Brain pericyte (primary cell): ENCODE measurements around the gene RAB34.
"Not testable (repeated sequence)": the region's sequence is repeated elsewhere in the genome, so short reads cannot be mapped to it uniquely, and the experiment has no call there.

ENCODE experiments used
- DNase-seq: peaks from one replicate; pipeline ENCODE4 v3.0.0-alpha.2; 2012; ENCODE audit warnings: low read depth, low spot score

Gene RAB34

GRCh38 chr17:28746611-28747050, 29.0 kb upstream of the RAB34 start:
- no peak for DNase-seq

GRCh38 chr17:28745786-28746411, 28.2 kb upstream of the RAB34 start:
- no peak for DNase-seq

- DNase-seq, result no peak
These were observed 27.5 kb upstream of the RAB34 start for GRCh38 chr17:28744972-28745785.

- DNase-seq, result no peak
These were observed 26.7 kb upstream of the RAB34 start for GRCh38 chr17:28744104-28744971.

GRCh38 chr17:28743243-28744103, 25.8 kb upstream of the RAB34 start, which contains the start of gene TRAF4:
TRAF4 (plus strand) TSS chr17:28744011; CDS start chr17:28744113, 102 bp downstream.
- DNase-seq, result peak; percentile 79

GRCh38 chr17:28741358-28742349, 24.0 kb upstream of the RAB34 start:
- DNase-seq, result no peak

- DNase-seq, result no peak
These were observed 23.0 kb upstream of the RAB34 start for GRCh38 chr17:28740406-28741357.

GRCh38 chr17:28738680-28739384, 21.2 kb upstream of the RAB34 start:
- DNase-seq, result no peak

GRCh38 chr17:28737770-28738679, 20.4 kb upstream of the RAB34 start:
- DNase-seq, result no peak

- DNase-seq, result no peak
These were observed 19.6 kb upstream of the RAB34 start for GRCh38 chr17:28737316-28737715.

GRCh38 chr17:28735913-28736769, 18.5 kb upstream of the RAB34 start:
- not testable (repeated sequence) for DNase-seq

GRCh38 chr17:28735242-28735722, 17.6 kb upstream of the RAB34 start:
- no peak for DNase-seq

GRCh38 chr17:28734712-28735241, 17.1 kb upstream of the RAB34 start:
- no peak for DNase-seq

GRCh38 chr17:28733346-28733745, 15.7 kb upstream of the RAB34 start:
- DNase-seq, result no peak

- DNase-seq, result no peak
These were observed 12.3 kb upstream of the RAB34 start for GRCh38 chr17:28729950-28730330.
